MM.1S (cell line): Measurements from ENCODE around the gene NRP2.

Source experiments
- DNase-seq: peaks from one replicate; pipeline ENCODE4 v3.0.0-alpha.2; 2015
- H2AFZ ChIP-seq: fragments of 300-600 bp; sonication (generic); 2 replicates; pipeline ENCODE4 v1.6.0; 2016; ENCODE audit warnings: antibody characterized with exemption, low read length
- H3F3A ChIP-seq: fragments of 300-600 bp; sonication (generic); 2 replicates; pipeline ENCODE4 v1.6.1; 2016; ENCODE audit warnings: mild to moderate bottlenecking, antibody characterized with exemption, low read length, moderate library complexity, mixed read lengths; ENCODE audit not compliant: insufficient read depth
- H3K27ac ChIP-seq: fragments of 300-600 bp; sonication (generic); 2 replicates; pipeline ENCODE4 v1.5.1; 2016; ENCODE audit warnings: mild to moderate bottlenecking, low read length
- H3K27me3 ChIP-seq: fragments of 300-600 bp; sonication (generic); replicated peaks from 2 replicates; pipeline ENCODE4 v1.6.0; 2016; ENCODE audit warnings: low read length; ENCODE audit not compliant: insufficient read depth
- H3K36me3 ChIP-seq: fragments of 300-600 bp; sonication (generic); replicated peaks from 2 replicates; pipeline ENCODE4 v1.6.1; 2016; ENCODE audit warnings: mild to moderate bottlenecking, low read length, mixed read lengths; ENCODE audit not compliant: insufficient read depth
- H3K4me1 ChIP-seq: fragments of 300-600 bp; sonication (generic); 2 replicates; pipeline ENCODE4 v1.6.1; 2016; ENCODE audit warnings: low read length, mixed read lengths
- H3K4me2 ChIP-seq: fragments of 300-600 bp; sonication (generic); 2 replicates; pipeline ENCODE4 v1.6.0; 2016; ENCODE audit warnings: low read depth, low read length
- H3K4me3 ChIP-seq: fragments of 300-600 bp; sonication (generic); 2 replicates; pipeline ENCODE4 v1.5.1; 2016; ENCODE audit warnings: low read length, mixed read lengths
- H3K79me2 ChIP-seq: fragments of 300-600 bp; sonication (generic); 2 replicates; pipeline ENCODE4 v1.6.1; 2016; ENCODE audit warnings: mixed run types, low read length, mixed read lengths
- H3K9ac ChIP-seq: fragments of 300-600 bp; sonication (generic); 2 replicates; pipeline ENCODE4 v1.6.1; 2016; ENCODE audit warnings: low read length, mixed read lengths
- H3K9me2 ChIP-seq: fragments of 300-600 bp; sonication (generic); replicated peaks from 2 replicates; pipeline ENCODE4 v1.6.1; 2016; ENCODE audit warnings: mild to moderate bottlenecking, low read length, mixed read lengths; ENCODE audit not compliant: insufficient read depth
- H3K9me3 ChIP-seq: fragments of 300-600 bp; sonication (generic); replicated peaks from 2 replicates; pipeline ENCODE4 v1.6.1; 2016; ENCODE audit warnings: mild to moderate bottlenecking, low read length, mixed read lengths; ENCODE audit not compliant: insufficient read depth
- H4K20me1 ChIP-seq: fragments of 300-600 bp; sonication (generic); 2 replicates; pipeline ENCODE4 v1.6.1; 2016; ENCODE audit warnings: mild to moderate bottlenecking, low read length, moderate library complexity, mixed read lengths; ENCODE audit not compliant: insufficient read depth
- CTCF ChIP-seq: fragments of 300-600 bp; sonication (generic); IDR thresholded peaks from 2 replicates; pipeline ENCODE4 v1.5.1; 2016; ENCODE audit warnings: antibody characterized with exemption, low read length, mixed read lengths
- EZH2 ChIP-seq: fragments of 300-600 bp; sonication (generic); optimal IDR thresholded peaks from 2 replicates; pipeline ENCODE3; 2017; ENCODE audit warnings: low read depth, mild to moderate bottlenecking, antibody characterized with exemption, low read length, mixed read lengths
- EZH2phosphoT487 ChIP-seq: fragments of 300-600 bp; sonication (generic); IDR thresholded peaks from 2 replicates; pipeline ENCODE4 v1.6.1; 2018; ENCODE audit warnings: antibody characterized with exemption, low read length

The NRP2 gene

DNA sequence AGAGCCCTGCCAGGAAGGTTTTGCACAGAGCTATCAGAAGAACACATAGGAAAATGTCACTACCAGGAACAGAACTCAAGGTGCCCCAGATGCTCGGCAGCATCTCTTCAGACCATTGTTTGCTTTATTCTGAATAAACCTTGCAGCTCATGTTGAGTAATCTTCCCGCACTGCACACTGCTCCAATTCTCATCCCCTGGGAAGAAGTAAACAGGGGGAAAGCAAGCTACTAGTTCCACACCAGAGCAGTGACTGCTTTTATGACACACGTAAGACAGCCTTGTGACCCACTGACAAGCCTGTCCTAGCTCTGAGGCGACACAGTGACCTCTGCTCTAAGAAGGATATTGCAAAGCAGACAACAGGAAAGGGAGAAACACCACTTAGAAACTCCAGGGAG is 44.2 kb downstream of the NRP2 start:
- Histone ChIP-seq H3K27me3 (no peaks in the 10 kb centered on the region), H3K9ac (no peak overlapping the region), H2AFZ (no peak overlapping the region), H3K9me2 (no peaks in the 10 kb centered on the region), H3K9me3 (no peaks in the 10 kb centered on the region), H4K20me1 (no peaks in the 10 kb centered on the region), H3K27ac (no peak overlapping the region), H3F3A (no peaks in the 10 kb centered on the region), H3K4me3 (no peak overlapping the region), H3K79me2 (no peaks in the 10 kb centered on the region), H3K4me1 (no peaks in the 10 kb centered on the region), H3K36me3 (no peaks in the 10 kb centered on the region), H3K4me2 (no peak overlapping the region)
- DNase-seq: no peak
- TF ChIP-seq EZH2: no peak
- no peak for TF ChIP-seq EZH2phosphoT487
- TF ChIP-seq CTCF: no peak

DNA sequence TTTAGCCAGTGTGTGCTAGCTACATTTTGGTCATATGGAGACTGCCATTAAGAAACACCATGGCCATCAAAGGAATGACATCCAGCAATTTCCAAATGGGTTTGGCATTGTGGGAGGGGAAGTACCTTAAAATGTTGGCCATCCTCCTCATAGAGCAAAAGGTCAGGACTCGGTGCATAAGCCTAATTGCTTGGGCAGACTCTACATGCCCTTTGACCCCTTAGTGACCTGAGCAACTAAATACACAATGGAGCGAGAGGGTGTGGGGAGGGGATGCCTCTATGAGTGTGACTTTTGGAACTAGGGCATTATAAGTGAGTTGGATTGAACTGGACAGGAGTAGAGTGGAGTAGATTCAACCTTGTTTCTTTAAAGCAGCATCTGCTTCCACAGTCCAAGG is 44.9 kb downstream of the NRP2 start:
- Histone ChIP-seq H3K36me3 (no peaks in the 10 kb centered on the region), H3K9me3 (no peaks in the 10 kb centered on the region), H2AFZ (no peak overlapping the region), H3K4me3 (no peak overlapping the region), H3K27me3 (no peaks in the 10 kb centered on the region), H3K4me1 (no peaks in the 10 kb centered on the region), H3F3A (no peaks in the 10 kb centered on the region), H3K27ac (no peak overlapping the region), H4K20me1 (no peaks in the 10 kb centered on the region), H3K79me2 (no peaks in the 10 kb centered on the region), H3K4me2 (no peak overlapping the region), H3K9ac (no peak overlapping the region), H3K9me2 (no peaks in the 10 kb centered on the region)
- no peak for DNase-seq
- TF ChIP-seq EZH2phosphoT487 (no peak), CTCF (no peak), EZH2 (no peak)

GRCh38 chr2:205728366-205728765 is 46.1 kb downstream of the NRP2 start:
- H3K4me2 ChIP-seq: no peak overlapping the region
- no peaks in the 10 kb centered on the region for H3F3A ChIP-seq
- TF ChIP-seq CTCF (no peak), EZH2 (no peak), EZH2phosphoT487 (no peak)
- H3K9ac ChIP-seq: no peak overlapping the region
- DNase-seq: no peak
- H3K79me2 ChIP-seq: no peaks in the 10 kb centered on the region
- H2AFZ ChIP-seq: no peak overlapping the region
- no peak overlapping the region for H3K4me3 ChIP-seq
- H3K36me3 ChIP-seq: no peaks in the 10 kb centered on the region
- no peaks in the 10 kb centered on the region for H3K4me1 ChIP-seq
- no peaks in the 10 kb centered on the region for H3K27me3 ChIP-seq
- H4K20me1 ChIP-seq: no peaks in the 10 kb centered on the region
- no peak overlapping the region for H3K27ac ChIP-seq
- no peaks in the 10 kb centered on the region for H3K9me2 ChIP-seq
- H3K9me3 ChIP-seq: no peaks in the 10 kb centered on the region
